Heart left ventricle (tissue), 13 donors: ENCODE data around the gene TACC3.

Experiments used
- CTCF ChIP-seq, 12 donors: fragments of 200-600 bp; sonication (generic) in 4 of 12; IDR thresholded peaks; one replicate each; pipeline versions ENCODE4 v1.5.0 to v1.8.0; 2018 to 2022; ENCODE audit warnings: antibody characterized with exemption in 12 of 12, mild to moderate bottlenecking in 5 of 12
- POLR2A ChIP-seq, 2 donors: fragments of 450-650 bp; IDR thresholded peaks; one replicate each; pipeline ENCODE4 v1.6.1; 2017; ENCODE audit warnings: antibody characterized with exemption in 2 of 2, mild to moderate bottlenecking in 2 of 2, moderate library complexity in 2 of 2
- donor health status: ischemic (EF 13 %, LVEDD 7.1; RV severe dilation, severe dysfunction).
- donor health status: DM: no; HTN: yes; CAD: no.
- donor health status: DM: no; HTN: no; CAD: no.
- donor health status: ischemic (EF 25% LVEDD 6.9; RV normal size, moderate dysfunction).
- donor health status: ischemic (EF 25% LVEDD 5.7; RV mildly dilated, moderate dysfunction).
- donor health status: ischemic (EF 35%, LVEDD 5.7; RV mildly dilated, moderate dysfunction).
- donor health status: nonischemic (EF 11% LVEDD 7.7; RV severe dilation, severe dysfunction).
- donor health status: DM: yes; HTN: yes; CAD: no.
- donor health status: PGD.
- donor health status: ischemic (EF 29% LVEDD 5.4; RV normal size, mild dysfunction).
- donor health status: nonischemic (EF 23%, LVEDD 6.1; RV moderate dilation, normal function).

GRCh38 chr4:1784395-1784788 is 63.1 kb downstream of the TACC3 start:
- TF ChIP-seq CTCF (IDR thresholded peaks at IDR 0.05), result no peak
- no peak for TF ChIP-seq POLR2A (IDR thresholded peaks at IDR 0.05)
